Endothelial cell of umbilical vein (primary cell): ENCODE data around the gene QSER1.

Source experiments
- FOS ChIP-seq: IDR thresholded peaks from 2 replicates; pipeline ENCODE4 v1.6.1; 2011; ENCODE audit warnings: mild to moderate bottlenecking, low read length, moderate library complexity, borderline replicate concordance; ENCODE audit not compliant: insufficient read depth
- JUN ChIP-seq: IDR thresholded peaks from 2 replicates; pipeline ENCODE4 v1.6.1; 2011; ENCODE audit warnings: borderline replicate concordance, low read depth; ENCODE audit not compliant: insufficient read length, insufficient read depth
- POLR2A ChIP-seq: IDR thresholded peaks from 2 replicates; pipeline ENCODE4 v1.6.1; 2012; ENCODE audit warnings: low read depth, mild to moderate bottlenecking, control low read depth, low read length
- POLR2AphosphoS5 ChIP-seq: IDR thresholded peaks from 2 replicates; pipeline ENCODE4 v1.6.1; 2012; ENCODE audit warnings: low read depth, mild to moderate bottlenecking, control low read depth, low read length, moderate library complexity; ENCODE audit not compliant: insufficient read depth
- TF ChIP-seq, protein P1 (sequence below), 2 donors: IDR thresholded peaks; 1 replicate in 1 of 2; 2 replicates in 1 of 2; pipeline ENCODE4 v1.5.1; 2011; ENCODE audit warnings: low read length in 2 of 2, mild to moderate bottlenecking in 2 of 2, moderate library complexity in 2 of 2, control low read depth in 1 of 2, inconsistent platforms in 1 of 2, low read depth in 1 of 2; ENCODE audit not compliant: insufficient read depth in 1 of 2; ENCODE audit errors: extremely low read depth in 1 of 2
- TF ChIP-seq, protein P2 (sequence below): IDR thresholded peaks from 2 replicates; pipeline ENCODE4 v1.6.1; 2011; ENCODE audit not compliant: insufficient read depth, insufficient read length

DNA sequence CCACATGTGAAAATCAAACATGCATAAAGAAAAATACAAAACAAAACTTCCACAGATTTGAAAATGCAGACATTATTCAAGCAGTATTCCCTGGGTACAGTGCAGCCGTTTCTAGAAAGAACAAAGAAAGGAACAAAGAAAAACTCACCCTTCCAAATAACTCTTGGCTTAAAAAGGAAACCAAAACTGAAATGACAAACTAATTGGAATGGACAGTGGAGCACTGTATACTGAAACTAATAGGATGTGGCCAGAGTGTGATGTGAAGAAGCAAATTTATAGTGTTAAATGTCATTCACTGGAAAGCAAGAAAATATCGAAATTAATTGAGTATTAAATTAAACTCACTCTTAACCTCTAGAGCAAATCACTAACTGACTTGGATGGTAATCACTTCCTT lies 55.4 kb downstream of the QSER1 start:
- TF ChIP-seq POLR2A (no peak), FOS (no peak), POLR2AphosphoS5 (no peak), JUN (no peak)
- TF ChIP-seq, protein P1, sequence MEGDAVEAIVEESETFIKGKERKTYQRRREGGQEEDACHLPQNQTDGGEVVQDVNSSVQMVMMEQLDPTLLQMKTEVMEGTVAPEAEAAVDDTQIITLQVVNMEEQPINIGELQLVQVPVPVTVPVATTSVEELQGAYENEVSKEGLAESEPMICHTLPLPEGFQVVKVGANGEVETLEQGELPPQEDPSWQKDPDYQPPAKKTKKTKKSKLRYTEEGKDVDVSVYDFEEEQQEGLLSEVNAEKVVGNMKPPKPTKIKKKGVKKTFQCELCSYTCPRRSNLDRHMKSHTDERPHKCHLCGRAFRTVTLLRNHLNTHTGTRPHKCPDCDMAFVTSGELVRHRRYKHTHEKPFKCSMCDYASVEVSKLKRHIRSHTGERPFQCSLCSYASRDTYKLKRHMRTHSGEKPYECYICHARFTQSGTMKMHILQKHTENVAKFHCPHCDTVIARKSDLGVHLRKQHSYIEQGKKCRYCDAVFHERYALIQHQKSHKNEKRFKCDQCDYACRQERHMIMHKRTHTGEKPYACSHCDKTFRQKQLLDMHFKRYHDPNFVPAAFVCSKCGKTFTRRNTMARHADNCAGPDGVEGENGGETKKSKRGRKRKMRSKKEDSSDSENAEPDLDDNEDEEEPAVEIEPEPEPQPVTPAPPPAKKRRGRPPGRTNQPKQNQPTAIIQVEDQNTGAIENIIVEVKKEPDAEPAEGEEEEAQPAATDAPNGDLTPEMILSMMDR (IDR thresholded peaks at IDR 0.05; ENCODE audit: extremely low read depth in 1 of 2, insufficient read depth in 1 of 2, low read depth in 1 of 2, low read length in 2 of 2), result no peak
- TF ChIP-seq, protein P2, sequence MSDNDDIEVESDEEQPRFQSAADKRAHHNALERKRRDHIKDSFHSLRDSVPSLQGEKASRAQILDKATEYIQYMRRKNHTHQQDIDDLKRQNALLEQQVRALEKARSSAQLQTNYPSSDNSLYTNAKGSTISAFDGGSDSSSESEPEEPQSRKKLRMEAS, result no peak
